H9 (cell line): ENCODE data around the gene SLC12A5. TPM values are rescaled to one million over a fixed set of nuclear protein-coding genes. Genes with fewer than 3 reads are reported as not detected.

Experiments
- DNase-seq: peaks from one replicate; pipeline ENCODE4 v3.0.0-alpha.2; 2017
- H2AFZ ChIP-seq: one replicate; pipeline ENCODE4 v1.6.1; 2013; ENCODE audit warnings: mild to moderate bottlenecking, low read length, control low read depth, moderate library complexity
- H2AK5ac ChIP-seq: 2 replicates; pipeline ENCODE4 v1.6.1; 2013; ENCODE audit warnings: low read length, control low read depth, mixed read lengths; ENCODE audit not compliant: insufficient read length
- H2BK120ac ChIP-seq: one replicate; pipeline ENCODE4 v1.6.1; 2013; ENCODE audit warnings: low read depth, mild to moderate bottlenecking, low read length, control low read depth, inconsistent platforms; ENCODE audit not compliant: poor library complexity, severe bottlenecking
- H2BK12ac ChIP-seq: 2 replicates; pipeline ENCODE4 v1.6.1; 2013; ENCODE audit warnings: low read length, control low read depth, mixed read lengths, low read depth; ENCODE audit not compliant: insufficient read length
- H2BK15ac ChIP-seq: 2 replicates; pipeline ENCODE4 v1.6.1; 2013; ENCODE audit warnings: low read depth, low read length, control low read depth
- H2BK20ac ChIP-seq: one replicate; pipeline ENCODE4 v1.6.1; 2013; ENCODE audit warnings: low read depth, mild to moderate bottlenecking, low read length, control low read depth, inconsistent platforms; ENCODE audit not compliant: poor library complexity, severe bottlenecking
- H2BK5ac ChIP-seq: 2 replicates; pipeline ENCODE4 v1.6.1; 2013; ENCODE audit warnings: low read length, control low read depth, mixed read lengths; ENCODE audit not compliant: insufficient read length
- H3K14ac ChIP-seq: 2 replicates; pipeline ENCODE4 v1.6.1; 2013; ENCODE audit warnings: low read length, control low read depth; ENCODE audit not compliant: insufficient read depth
- H3K18ac ChIP-seq: 2 replicates; pipeline ENCODE4 v1.6.1; 2013; ENCODE audit warnings: low read depth, mild to moderate bottlenecking, mixed read lengths, low read length, control low read depth; ENCODE audit not compliant: insufficient read length
- H3K23ac ChIP-seq: 2 replicates; pipeline ENCODE4 v1.6.1; 2013; ENCODE audit warnings: low read length, control low read depth, mixed read lengths, low read depth; ENCODE audit not compliant: insufficient read length
- H3K23me2 ChIP-seq: 2 replicates; pipeline ENCODE4 v1.6.1; 2013; ENCODE audit warnings: low read depth, mild to moderate bottlenecking, mixed read lengths, low read length, control low read depth; ENCODE audit not compliant: insufficient read length, poor library complexity, severe bottlenecking
- H3K27ac ChIP-seq: 2 replicates; pipeline ENCODE4 v1.5.1; 2013; ENCODE audit warnings: low read length, control low read depth, mixed read lengths, low read depth; ENCODE audit not compliant: insufficient read length
- H3K27me3 ChIP-seq: 2 replicates; pipeline ENCODE4 v1.6.1; 2013; ENCODE audit warnings: low read length, control low read depth, inconsistent platforms; ENCODE audit not compliant: insufficient read depth
- H3K4ac ChIP-seq: 2 replicates; pipeline ENCODE4 v1.6.1; 2013; ENCODE audit warnings: low read depth, mild to moderate bottlenecking, control low read depth, inconsistent platforms, low read length, moderate library complexity
- H3K4me1 ChIP-seq: 2 replicates; pipeline ENCODE4 v1.6.1; 2013; ENCODE audit warnings: low read length, control low read depth, inconsistent platforms; ENCODE audit not compliant: insufficient read depth
- H3K4me2 ChIP-seq: 2 replicates; pipeline ENCODE4 v1.6.1; 2013; ENCODE audit warnings: low read length, control low read depth, mixed read lengths; ENCODE audit not compliant: insufficient read length, insufficient read depth
- H3K56ac ChIP-seq: 2 replicates; pipeline ENCODE4 v1.6.1; 2013; ENCODE audit warnings: low read depth, mild to moderate bottlenecking, mixed read lengths, low read length, control low read depth; ENCODE audit not compliant: insufficient read length
- H3K79me1 ChIP-seq: 2 replicates; pipeline ENCODE4 v1.6.1; 2013; ENCODE audit warnings: low read depth, mild to moderate bottlenecking, moderate library complexity, low read length, control low read depth, inconsistent platforms; ENCODE audit not compliant: insufficient read depth, poor library complexity, severe bottlenecking
- H3K79me2 ChIP-seq: 2 replicates; pipeline ENCODE4 v1.6.1; 2013; ENCODE audit warnings: low read length, control low read depth, inconsistent platforms; ENCODE audit not compliant: insufficient read depth
- H3K9ac ChIP-seq: 2 replicates; pipeline ENCODE4 v1.6.1; 2013; ENCODE audit warnings: low read length, control low read depth, mixed read lengths; ENCODE audit not compliant: insufficient read length; ENCODE audit errors: extremely low read depth
- H3K9me3 ChIP-seq: one replicate; pipeline ENCODE4 v1.6.1; 2013; ENCODE audit warnings: low read depth, low read length, inconsistent platforms; ENCODE audit not compliant: control insufficient read depth
- H3T11ph ChIP-seq: one replicate; pipeline ENCODE4 v1.6.1; 2013; ENCODE audit warnings: mild to moderate bottlenecking, low read length, control low read depth, inconsistent platforms
- H4K20me1 ChIP-seq: one replicate; pipeline ENCODE4 v1.6.1; 2013; ENCODE audit not compliant: control insufficient read depth, insufficient read length, insufficient read depth
- H4K5ac ChIP-seq: 2 replicates; pipeline ENCODE4 v1.6.1; 2013; ENCODE audit warnings: low read depth, mild to moderate bottlenecking, mixed read lengths, low read length, control low read depth; ENCODE audit not compliant: insufficient read length
- H4K8ac ChIP-seq: replicated peaks from 2 replicates; pipeline ENCODE4 v1.6.1; 2013; ENCODE audit warnings: low read length, control low read depth, mixed read lengths, low read depth; ENCODE audit not compliant: insufficient read length
- H4K91ac ChIP-seq: 2 replicates; pipeline ENCODE4 v1.6.1; 2013; ENCODE audit warnings: low read depth, mild to moderate bottlenecking, moderate library complexity, mixed read lengths, low read length, control low read depth; ENCODE audit not compliant: insufficient read length
- H3K27ac Mint-ChIP-seq, 3 experiments: 2 replicates in 2 of 3; 3 replicates in 1 of 3; pipeline ENCODE4 v1.8.0; 2020 to 2021; ENCODE audit warnings: mixed read lengths in 3 of 3, mild to moderate bottlenecking in 1 of 3, moderate library complexity in 1 of 3
- H3K27me3 Mint-ChIP-seq: 2 replicates; pipeline ENCODE4 v1.8.0; 2021; ENCODE audit warnings: low read depth, mild to moderate bottlenecking, moderate library complexity, mixed read lengths
- H3K36me3 Mint-ChIP-seq, 3 experiments: 2 replicates in 2 of 3; 3 replicates in 1 of 3; pipeline ENCODE4 v1.8.0; 2020 to 2021; ENCODE audit warnings: low read depth in 3 of 3, mixed read lengths in 3 of 3; ENCODE audit not compliant: insufficient read depth in 1 of 3
- H3K4me1 Mint-ChIP-seq, 2 experiments: 2 replicates each; pipeline ENCODE4 v1.8.0; 2020; ENCODE audit warnings: mixed read lengths in 2 of 2
- H3K4me3 Mint-ChIP-seq, 2 experiments: 2 replicates in 1 of 2; 3 replicates in 1 of 2; pipeline ENCODE4 v1.8.0; 2020 to 2021; ENCODE audit warnings: mild to moderate bottlenecking in 2 of 2, mixed read lengths in 2 of 2, moderate library complexity in 1 of 2
- H3K9me3 Mint-ChIP-seq, 2 experiments: 2 replicates in 1 of 2; 3 replicates in 1 of 2; pipeline ENCODE4 v1.8.0; 2020; ENCODE audit warnings: mild to moderate bottlenecking in 2 of 2, mixed read lengths in 2 of 2, moderate library complexity in 1 of 2
- WGBS: extraction: QIAGEN DNeasy Blood & Tissue Kit; methylation state at CpG from one replicate; pipeline ENCODE4 v1.1.7; 2013; ENCODE audit warnings: missing lambda C conversion rate, low lambda C conversion rate, mixed read lengths; ENCODE audit not compliant: insufficient read length; ENCODE audit errors: extremely low coverage; 5-methylcytosine and 5-hydroxymethylcytosine counted together
- total RNA-seq: library from RNA; stranded (reverse); gene quantifications from 2 replicates; pipeline ENCODE4 v1.2.1, GENCODE V29; 2021
- TF ChIP-seq, protein P1 (sequence below): fragments of 200-600 bp; sonication (generic); conservative IDR thresholded peaks from 3 replicates; pipeline ENCODE4 v1.8.0; 2021; ENCODE audit warnings: antibody characterized with exemption, mild to moderate bottlenecking

The SLC12A5 gene
- total RNA-seq, 1 experiment from 2014 or later = 8.7 TPM

DNA sequence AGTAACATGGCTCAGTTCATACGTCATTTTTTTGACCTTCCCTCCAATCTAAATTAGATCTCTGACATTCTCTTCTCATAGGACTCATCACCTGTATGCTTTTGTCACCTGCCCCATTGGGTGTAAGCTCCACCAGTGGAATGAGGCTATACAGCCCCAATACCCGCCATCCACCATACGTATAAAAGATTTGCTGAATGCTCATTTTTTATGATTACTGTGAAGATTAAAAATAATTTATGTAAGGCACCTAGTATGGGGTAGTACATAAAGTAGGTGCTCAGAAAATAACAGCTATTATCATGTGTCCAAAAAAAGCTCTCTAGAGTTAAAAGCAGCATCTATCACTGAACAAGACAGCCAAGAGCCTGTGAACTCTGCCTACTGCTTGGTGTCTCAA, 36.7 kb downstream of the SLC12A5 start:
- no peak overlapping the region for H4K91ac ChIP-seq
- no peak overlapping the region for H4K5ac ChIP-seq
- H3K18ac ChIP-seq = no peak overlapping the region
- no peak overlapping the region for H2AK5ac ChIP-seq
- H3K14ac ChIP-seq = no peak overlapping the region
- no peak overlapping the region for H3K27ac Mint-ChIP-seq
- H2AFZ ChIP-seq = no peak overlapping the region
- H2BK20ac ChIP-seq = no peak overlapping the region
- H3K23ac ChIP-seq = no peak overlapping the region
- H3K56ac ChIP-seq = no peak overlapping the region
- H3K4me3 Mint-ChIP-seq = no peak overlapping the region
- H2BK12ac ChIP-seq = no peak overlapping the region
- no peak overlapping the region for H2BK15ac ChIP-seq
- H3K27me3 ChIP-seq = no peaks in the 10 kb centered on the region
- peaks cover under 1% of the 10 kb centered on the region; the same call in 1 of the 2 replicates for H3K4me1 ChIP-seq
- TF ChIP-seq, protein P1, sequence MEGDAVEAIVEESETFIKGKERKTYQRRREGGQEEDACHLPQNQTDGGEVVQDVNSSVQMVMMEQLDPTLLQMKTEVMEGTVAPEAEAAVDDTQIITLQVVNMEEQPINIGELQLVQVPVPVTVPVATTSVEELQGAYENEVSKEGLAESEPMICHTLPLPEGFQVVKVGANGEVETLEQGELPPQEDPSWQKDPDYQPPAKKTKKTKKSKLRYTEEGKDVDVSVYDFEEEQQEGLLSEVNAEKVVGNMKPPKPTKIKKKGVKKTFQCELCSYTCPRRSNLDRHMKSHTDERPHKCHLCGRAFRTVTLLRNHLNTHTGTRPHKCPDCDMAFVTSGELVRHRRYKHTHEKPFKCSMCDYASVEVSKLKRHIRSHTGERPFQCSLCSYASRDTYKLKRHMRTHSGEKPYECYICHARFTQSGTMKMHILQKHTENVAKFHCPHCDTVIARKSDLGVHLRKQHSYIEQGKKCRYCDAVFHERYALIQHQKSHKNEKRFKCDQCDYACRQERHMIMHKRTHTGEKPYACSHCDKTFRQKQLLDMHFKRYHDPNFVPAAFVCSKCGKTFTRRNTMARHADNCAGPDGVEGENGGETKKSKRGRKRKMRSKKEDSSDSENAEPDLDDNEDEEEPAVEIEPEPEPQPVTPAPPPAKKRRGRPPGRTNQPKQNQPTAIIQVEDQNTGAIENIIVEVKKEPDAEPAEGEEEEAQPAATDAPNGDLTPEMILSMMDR = no peak
- H3K23me2 ChIP-seq = no peaks in the 10 kb centered on the region
- no peak overlapping the region for H2BK5ac ChIP-seq
- H2BK120ac ChIP-seq = no peak overlapping the region
- no peak overlapping the region for H4K8ac ChIP-seq
- peaks cover 0 to 7% of the 10 kb centered on the region in 2 experiments; a peak in 1 of 4 replicates for H3K4me1 Mint-ChIP-seq
- no peaks in the 10 kb centered on the region for H3K9me3 ChIP-seq
- peaks cover 2% of the 10 kb centered on the region for H4K20me1 ChIP-seq
- H3K79me2 ChIP-seq = no peaks in the 10 kb centered on the region
- no peaks in the 10 kb centered on the region for H3K9me3 Mint-ChIP-seq
- H3K27me3 Mint-ChIP-seq = peaks cover 2% of the 10 kb centered on the region; the same call in 1 of the 2 replicates
- no peak overlapping the region for H3K27ac ChIP-seq
- H3T11ph ChIP-seq = no peak overlapping the region
- no peak for DNase-seq
- no peak overlapping the region for H3K4me2 ChIP-seq
- WGBS = no CpG with 5 or more reads among the region's 3 CpGs
- H3K79me1 ChIP-seq = no peaks in the 10 kb centered on the region
- no peak overlapping the region for H3K4ac ChIP-seq
- peaks cover 46 to 76% (median 70%) of the 10 kb centered on the region in 3 experiments for H3K36me3 Mint-ChIP-seq
- no peak overlapping the region for H3K9ac ChIP-seq
